Transverse colon (tissue), 3 donors: ENCODE measurements around the gene TMEM132E.

Experiments
- CTCF ChIP-seq, 5 experiments: fragments of 200-600 bp in 3 of 5; fragments of 450-650 bp in 2 of 5; sonication (generic) in 3 of 5; IDR thresholded peaks; 1 replicate in 2 of 5; 2 replicates in 3 of 5; pipeline ENCODE4 v1.5.1; 2016 to 2017; ENCODE audit warnings: antibody characterized with exemption in 5 of 5, inconsistent platforms in 3 of 5, mild to moderate bottlenecking in 2 of 5, moderate library complexity in 1 of 5
- POLR2A ChIP-seq: fragments of 450-650 bp; IDR thresholded peaks from one replicate; pipeline ENCODE4 v1.6.1; 2016; ENCODE audit warnings: antibody characterized with exemption, mild to moderate bottlenecking, moderate library complexity

GRCh38 chr17:34654276-34654880 is 75.0 kb downstream of the TMEM132E start:
- TF ChIP-seq CTCF (IDR thresholded peaks at IDR 0.05) (no peak), POLR2A (no peak)
